ENCODE data around the gene LAT.

The LAT gene

GRCh38 chr16:29029168-29029994 lies 44.5 kb downstream of the LAT start:
- no peak for TF ChIP-seq CTCF (IDR thresholded peaks at IDR 0.05)

- no peak for TF ChIP-seq CTCF (IDR thresholded peaks at IDR 0.05)
Measured at GRCh38 chr16:29030086-29030840, 45.4 kb downstream of the LAT start.
